Activated T-cell treated with anti-CD3 and anti-CD28 coated beads, Interleukin-2, amount 50 U/mL, for 1 hour (primary cell): ENCODE results near the gene EFNB1.

Source experiments
- DNase-seq: peaks from one replicate; pipeline ENCODE4 v3.0.0-alpha.2; 2020

The EFNB1 gene

GRCh38 chrX:68844581-68844980 is 15.8 kb downstream of the EFNB1 start:
- no peak for DNase-seq

GRCh38 chrX:68846536-68846935 is 17.7 kb downstream of the EFNB1 start:
- DNase-seq: no peak

- no peak for DNase-seq
Measured at GRCh38 chrX:68847172-68847571, 18.4 kb downstream of the EFNB1 start.

GRCh38 chrX:68848189-68848940 is 19.5 kb downstream of the EFNB1 start:
- no peak for DNase-seq

DNA sequence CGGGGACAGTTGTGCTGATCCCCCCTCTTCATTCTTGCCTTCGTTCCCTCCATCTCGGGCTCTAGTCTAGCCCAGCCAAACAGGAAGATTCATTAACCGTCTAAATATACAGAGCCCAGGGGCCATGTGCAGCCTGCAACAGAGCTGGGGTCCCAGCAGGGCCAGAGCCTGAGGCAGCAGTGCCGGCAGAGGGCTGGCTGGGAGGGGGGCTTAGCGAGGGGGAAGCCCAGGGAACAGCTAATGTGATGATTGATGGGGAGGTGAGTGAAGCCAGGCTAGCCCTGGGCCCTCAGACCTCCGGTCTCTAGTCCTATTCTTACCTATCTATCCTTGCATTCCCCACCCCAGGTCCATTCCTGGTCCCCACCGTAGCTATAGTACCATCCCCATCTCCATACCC is 22.3 kb downstream of the EFNB1 start:
- no peak for DNase-seq

- no peak for DNase-seq
Measured at GRCh38 chrX:68852046-68852445, 23.2 kb downstream of the EFNB1 start.

GRCh38 chrX:68853665-68854251 is 24.9 kb downstream of the EFNB1 start:
- no peak for DNase-seq

GRCh38 chrX:68865300-68865699 is 36.5 kb downstream of the EFNB1 start:
- no peak for DNase-seq

- no peak for DNase-seq
Measured at GRCh38 chrX:68865926-68866325, 37.1 kb downstream of the EFNB1 start.

DNA sequence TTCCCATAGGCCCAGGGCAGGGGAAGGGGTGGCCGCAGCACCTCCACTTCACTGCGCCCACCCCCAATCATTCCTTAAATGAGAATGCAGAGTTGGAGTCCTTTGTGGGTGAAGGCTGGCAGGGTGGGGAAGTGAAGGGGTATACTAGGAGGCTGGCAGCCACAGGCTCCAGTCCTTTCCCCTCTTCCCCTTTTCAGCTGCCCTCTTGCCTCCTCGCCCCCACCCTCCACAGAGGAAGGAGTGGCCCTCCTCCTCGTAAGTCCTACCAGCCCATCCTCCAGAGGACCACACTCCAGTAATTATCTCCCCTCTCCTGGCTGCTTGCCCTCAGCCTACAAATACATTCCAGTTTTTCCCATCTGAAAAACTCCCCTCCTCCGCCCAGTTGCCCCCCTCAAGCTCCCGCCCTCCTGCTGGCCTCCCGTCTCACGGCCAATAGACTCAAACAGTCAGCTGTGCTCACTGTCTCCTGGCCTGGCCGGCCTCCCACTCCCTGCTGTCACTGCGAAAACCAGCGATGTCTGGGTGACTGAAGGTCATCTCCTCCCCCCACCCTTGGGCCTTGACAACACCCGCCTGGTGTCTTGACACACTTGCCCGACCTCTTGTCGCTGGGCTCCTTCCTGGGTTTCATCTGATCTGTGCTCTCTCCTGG is 38.8 kb downstream of the EFNB1 start:
- no peak for DNase-seq

DNA sequence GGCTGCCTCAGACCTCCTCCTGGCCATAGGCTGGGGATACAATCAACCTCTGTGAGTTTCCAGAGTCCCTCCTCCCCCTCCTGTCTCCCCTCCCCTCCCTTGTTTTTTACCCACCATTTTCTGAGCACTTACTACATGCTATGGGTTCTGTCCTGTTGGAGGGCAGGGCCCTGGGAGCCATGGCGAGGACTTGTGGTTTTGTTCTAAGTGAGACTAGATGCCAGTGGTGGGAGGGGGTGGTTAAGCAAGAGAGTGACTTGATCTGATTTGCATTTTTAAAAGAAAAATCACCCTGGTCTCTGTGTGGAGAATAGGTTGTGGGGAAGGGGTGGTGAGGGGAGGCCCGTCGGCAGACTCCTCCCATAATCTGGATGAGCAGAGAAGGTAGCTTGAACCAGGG is 39.5 kb downstream of the EFNB1 start:
- no peak for DNase-seq

- DNase-seq: no peak
Measured at GRCh38 chrX:68868902-68869800, 40.3 kb downstream of the EFNB1 start.

- DNase-seq: no peak
Measured at GRCh38 chrX:68870357-68870756, 41.5 kb downstream of the EFNB1 start.

DNA sequence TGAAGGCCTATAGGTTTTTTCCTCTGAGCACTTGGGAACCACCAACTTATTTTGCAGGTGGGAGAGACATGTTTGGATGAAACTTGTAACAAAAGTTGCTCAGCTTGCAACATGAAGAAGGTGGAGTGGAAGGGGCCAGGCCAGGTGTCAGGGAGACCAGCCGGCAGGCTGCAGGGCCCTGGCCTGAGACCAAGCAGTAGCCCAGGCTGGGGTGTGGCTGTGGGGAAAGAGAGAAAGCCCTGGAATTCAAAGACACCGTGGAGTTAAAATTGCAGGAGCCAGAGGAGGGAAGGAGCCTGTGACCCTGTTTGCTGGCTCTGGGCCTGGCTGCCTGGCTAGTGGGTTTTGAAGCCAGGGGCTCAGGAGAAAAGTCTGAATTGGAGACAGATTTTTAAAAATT is 43.4 kb downstream of the EFNB1 start:
- DNase-seq: no peak

DNA sequence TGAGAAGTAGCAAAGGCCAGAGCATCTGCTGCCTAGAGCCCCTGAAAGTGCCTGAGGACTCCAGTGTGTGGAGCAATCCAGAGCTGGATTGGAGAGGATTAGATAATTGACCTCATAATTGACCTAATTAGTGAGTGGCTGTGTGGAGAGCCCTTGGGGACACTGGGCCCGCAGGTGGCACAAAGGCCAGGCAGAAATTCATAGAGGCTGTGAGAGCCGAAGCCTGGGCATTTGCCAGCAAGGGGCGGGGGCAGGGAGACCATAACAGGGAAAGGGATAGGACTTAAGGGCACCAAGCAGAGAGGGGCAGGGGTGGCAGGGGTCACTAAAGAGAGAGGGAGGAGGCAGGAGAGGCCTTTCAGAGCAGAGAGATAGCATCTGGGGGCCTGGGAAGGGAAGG is 45.3 kb downstream of the EFNB1 start:
- DNase-seq: no peak

- DNase-seq: no peak
Measured at GRCh38 chrX:68876731-68877130, 47.9 kb downstream of the EFNB1 start.

GRCh38 chrX:68877606-68878005 is 48.8 kb downstream of the EFNB1 start:
- DNase-seq: no peak

DNA sequence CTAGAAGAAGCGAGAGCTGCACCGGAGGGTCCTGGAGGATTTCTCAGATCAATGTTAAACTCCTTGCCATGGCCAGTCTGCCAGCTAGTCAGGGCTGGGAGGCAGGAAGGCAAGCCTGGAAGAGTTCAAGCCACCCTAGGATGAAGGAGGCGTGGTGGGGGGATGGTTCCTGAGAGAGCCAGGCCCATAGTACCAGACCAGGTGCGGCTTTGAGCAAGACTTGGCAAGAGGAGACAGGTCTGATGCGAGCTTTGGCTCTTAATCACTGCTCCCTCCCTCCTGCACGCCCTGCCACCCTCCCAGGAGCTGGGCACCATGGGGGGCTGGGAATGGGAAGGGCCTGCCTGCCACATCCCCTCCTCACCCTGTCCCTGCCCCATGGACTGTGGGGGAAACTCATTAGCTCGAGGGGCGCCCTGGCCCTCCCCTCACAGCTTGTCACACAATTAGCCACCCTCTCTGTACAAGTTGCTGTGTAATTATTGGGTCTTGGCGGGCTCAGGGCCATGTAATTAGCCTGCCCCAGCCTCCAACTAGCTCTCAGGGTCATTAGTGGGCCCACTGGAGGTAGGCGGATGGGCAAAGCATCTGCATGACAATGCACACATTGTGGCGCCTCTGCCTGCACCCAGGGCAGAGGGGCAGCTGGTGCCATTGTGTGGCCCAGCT is 50.3 kb downstream of the EFNB1 start:
- DNase-seq: no peak

DNA sequence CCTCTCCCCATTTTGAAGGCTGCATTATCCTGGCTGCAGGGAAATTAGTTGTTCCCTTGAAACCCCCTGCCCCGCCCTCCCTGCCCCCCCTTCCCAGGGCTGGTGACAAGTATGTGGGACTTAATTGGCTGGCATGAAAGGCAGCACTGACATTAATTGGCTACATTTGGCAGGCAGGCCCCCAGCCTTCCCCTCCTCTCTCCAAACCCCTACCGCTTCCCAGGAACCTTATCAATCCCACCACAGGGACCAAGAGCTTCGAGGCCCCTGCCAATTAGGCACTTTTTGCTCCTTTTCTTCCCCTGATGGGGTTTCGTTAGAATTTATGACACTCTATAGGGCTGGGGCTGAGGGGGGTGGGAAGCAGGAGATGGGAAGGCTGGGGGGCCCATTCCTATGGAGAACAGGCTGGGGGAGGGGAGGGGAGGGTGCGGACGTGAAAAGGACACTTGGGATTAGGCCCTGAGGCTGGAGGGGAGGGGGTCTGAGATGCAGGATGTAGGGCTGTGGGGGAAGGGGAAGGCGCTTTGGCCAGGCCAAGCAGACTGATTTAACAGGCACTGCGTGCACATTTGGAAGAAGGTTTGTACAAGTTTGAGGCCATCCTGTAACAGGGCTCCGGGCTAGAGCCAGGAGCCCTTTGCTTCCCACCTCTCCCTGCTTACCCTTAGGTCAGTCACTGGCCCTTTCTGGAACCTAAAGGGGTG is 52.2 kb downstream of the EFNB1 start:
- DNase-seq: no peak

DNA sequence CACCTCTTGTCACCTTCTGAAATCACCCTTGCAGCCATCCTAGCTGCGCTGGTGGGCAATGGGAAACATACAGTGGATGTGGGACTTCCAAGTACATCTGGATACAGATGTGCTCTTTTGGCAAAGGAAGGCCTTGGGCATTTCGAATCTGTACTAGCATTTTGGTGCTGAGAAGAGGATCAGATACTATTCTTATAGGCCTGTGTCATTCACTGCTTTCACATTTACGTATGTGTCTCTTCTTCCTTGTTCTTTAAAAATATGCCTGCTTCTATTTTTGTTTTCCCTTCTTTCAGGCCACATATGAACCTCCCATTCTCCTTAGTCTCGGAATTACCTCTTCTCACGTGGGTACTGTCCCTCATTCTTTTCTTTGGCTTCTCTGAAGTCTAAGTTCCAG is 53.1 kb downstream of the EFNB1 start:
- no peak for DNase-seq

- DNase-seq: no peak
Measured at GRCh38 chrX:68883800-68884199, 55.0 kb downstream of the EFNB1 start.

- no peak for DNase-seq
Measured at GRCh38 chrX:68889249-68889648, 60.4 kb downstream of the EFNB1 start.
